Measurements from ENCODE around the gene FUT3.
"Not testable (repeated sequence)": the region's sequence is repeated elsewhere in the genome, so short reads cannot be mapped to it uniquely, and the experiment has no call there.

- not testable (repeated sequence) for TF ChIP-seq CTCF (IDR thresholded peaks at IDR 0.05; ENCODE audit: low read depth, low read length); EZH2phosphoT487 (IDR thresholded peaks at IDR 0.05; ENCODE audit: low read depth)
These were observed 3.9 kb upstream of the FUT3 start for GRCh38 chr19:5855151-5855550.

Measured in OCI-LY3 (cell line).